Activated naive CD4-positive, alpha-beta T cell treated with anti-CD3 and anti-CD28 coated beads, Interleukin-2, amount 50 U/mL, for 16 hours (primary cell): ENCODE measurements around the gene FOXB1.
A peak's percentile ranks its signal among the peaks of the same experiment; 100 is the strongest.

ENCODE experiments used
- DNase-seq: peaks from one replicate; pipeline ENCODE4 v3.0.0-alpha.2; 2020

FOXB1 gene

GRCh38 chr15:60004009-60004845 lies at the start of gene FOXB1:
Gene FOXB1 (plus strand): TSS chr15:60004311. CDS start chr15:60004964, 653 bp downstream.
- DNase-seq, result no peak

- DNase-seq, result no peak
These were observed 45.8 kb upstream of the FOXB1 start for GRCh38 chr15:59958288-59958687.

DNA sequence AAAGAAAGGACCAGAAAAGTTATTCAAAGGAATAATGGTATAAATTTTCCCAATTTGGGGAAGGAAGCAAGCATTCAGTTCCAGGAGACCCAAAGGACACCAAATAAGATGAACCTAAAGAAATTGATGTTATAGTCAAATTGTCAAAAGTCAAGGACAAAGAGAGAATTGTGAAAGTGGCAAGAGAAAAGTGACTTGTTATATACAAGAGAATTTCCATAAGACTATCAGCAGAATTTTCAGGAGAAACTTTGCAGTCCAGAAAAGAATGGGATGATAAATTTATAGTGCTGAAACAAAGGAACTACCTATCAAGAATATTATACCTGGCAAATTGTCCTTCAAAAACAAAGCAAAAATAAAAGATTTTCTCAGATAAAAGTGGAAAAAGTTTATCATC lies 43.8 kb upstream of the FOXB1 start:
- no peak for DNase-seq

GRCh38 chr15:59963322-59963721 lies 40.8 kb upstream of the FOXB1 start:
- no peak for DNase-seq

DNA sequence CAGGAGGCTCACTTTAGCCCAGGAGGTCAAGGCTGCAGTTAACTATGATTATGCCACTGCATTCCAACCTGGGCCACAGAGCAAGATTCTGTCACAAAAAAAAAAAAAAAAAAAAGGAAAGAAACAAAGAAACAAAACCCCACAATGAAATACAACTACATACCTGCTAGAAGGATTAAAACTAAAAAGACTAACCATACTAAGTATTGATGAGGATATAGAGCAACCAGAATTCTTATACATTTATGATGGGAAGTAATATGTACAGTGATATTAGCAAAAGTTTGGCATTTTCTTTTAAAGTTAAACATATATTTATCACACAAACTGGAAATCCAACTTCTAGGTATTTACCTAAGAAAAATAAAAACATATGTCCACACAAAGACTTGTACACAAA lies 40.2 kb upstream of the FOXB1 start:
- no peak for DNase-seq

DNA sequence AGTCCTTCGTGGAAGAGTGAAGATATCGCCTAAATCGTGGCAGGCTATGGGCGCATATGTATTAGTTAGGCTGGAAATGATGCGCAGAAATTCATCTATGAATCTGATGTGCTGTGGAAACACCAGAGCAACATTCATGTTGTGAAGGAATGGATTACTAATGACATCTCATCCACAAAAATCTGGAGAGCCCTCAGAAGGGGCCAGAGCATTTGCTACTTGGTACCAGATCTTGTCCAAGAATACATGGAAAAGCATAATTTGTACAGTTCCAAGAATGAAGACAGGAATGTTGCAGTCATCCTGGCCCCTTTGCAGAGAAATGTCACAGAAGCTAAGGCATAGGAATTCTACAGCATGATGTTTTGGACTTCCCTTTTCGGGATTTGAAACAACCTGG lies 38.4 kb upstream of the FOXB1 start:
- DNase-seq, result no peak

DNA sequence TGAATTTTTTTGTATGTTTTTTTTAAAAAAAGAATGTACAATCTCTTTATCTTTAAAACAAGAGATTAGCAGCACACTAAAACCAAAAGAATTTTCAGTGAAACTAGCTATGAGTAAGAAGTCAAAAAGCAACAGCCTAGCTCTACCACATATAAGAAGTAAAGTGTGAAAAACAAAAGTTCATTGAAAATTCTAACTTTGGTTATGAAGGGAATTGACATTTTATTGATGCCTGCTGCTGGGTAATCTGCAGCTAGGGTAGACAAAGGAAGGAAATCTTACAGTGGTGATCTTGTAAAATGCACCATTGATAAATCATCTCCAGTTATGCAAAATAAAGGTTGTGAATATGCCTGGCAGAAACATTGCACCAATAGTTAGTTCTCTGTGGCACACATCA lies 37.8 kb upstream of the FOXB1 start:
- no peak for DNase-seq

DNA sequence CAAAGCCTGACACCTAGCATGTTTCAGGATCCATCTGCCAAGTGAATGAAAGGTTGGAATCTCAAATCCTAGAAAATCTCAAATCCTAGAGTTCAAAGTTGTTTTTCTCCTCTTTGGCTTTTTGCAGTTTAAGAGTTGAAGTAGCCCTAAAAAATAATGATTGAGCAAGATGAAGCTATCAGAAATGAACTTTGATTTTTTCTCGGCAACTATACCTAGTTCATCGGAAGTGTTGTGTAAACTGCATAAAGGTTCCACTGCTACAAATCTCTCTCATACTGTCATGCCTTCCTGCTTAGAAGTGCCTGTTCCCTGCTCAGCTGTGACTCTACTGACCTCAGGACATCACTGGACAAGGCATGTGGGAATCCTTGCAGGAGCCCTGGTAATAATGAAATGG lies 35.8 kb upstream of the FOXB1 start:
- no peak for DNase-seq

- no peak for DNase-seq
These were observed 31.9 kb upstream of the FOXB1 start for GRCh38 chr15:59972241-59972640.

- no peak for DNase-seq
These were observed 27.4 kb upstream of the FOXB1 start for GRCh38 chr15:59976480-59977271.

- no peak for DNase-seq
These were observed 12.3 kb upstream of the FOXB1 start for GRCh38 chr15:59991834-59992233.

DNA sequence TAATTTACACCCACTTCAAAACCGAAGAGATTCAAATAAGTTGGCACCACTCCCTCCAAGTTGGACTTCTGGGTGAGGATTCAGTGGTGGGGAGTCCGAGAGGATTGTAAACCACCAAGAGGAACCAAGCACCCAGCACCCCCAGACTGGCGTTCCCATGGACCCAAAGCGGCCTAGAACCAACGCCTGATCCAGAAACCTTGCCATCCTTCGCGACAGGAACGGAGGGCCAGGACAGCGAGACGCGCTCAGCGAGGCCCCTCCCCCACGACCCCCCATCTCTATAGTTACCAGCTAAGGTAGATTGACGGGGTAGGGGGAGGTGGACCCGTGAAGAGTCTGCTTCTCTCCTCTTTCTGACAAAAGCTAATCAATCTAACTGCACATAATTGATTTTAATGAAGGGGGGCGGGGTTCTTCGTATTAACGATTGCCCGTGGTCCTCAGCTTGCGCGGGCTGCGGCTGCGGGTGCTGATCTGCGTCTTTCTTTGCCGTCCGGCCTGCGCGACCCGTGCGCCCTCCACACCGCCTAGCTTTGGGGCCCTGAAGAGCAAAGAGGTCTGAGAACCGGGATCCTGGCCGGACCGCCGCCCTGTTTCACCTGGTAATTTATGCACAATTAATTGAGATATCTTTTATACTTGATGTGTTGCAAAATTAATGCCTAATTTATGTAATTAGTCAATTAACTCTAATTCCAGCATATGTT lies 10.9 kb upstream of the FOXB1 start:
- DNase-seq, result no peak

DNA sequence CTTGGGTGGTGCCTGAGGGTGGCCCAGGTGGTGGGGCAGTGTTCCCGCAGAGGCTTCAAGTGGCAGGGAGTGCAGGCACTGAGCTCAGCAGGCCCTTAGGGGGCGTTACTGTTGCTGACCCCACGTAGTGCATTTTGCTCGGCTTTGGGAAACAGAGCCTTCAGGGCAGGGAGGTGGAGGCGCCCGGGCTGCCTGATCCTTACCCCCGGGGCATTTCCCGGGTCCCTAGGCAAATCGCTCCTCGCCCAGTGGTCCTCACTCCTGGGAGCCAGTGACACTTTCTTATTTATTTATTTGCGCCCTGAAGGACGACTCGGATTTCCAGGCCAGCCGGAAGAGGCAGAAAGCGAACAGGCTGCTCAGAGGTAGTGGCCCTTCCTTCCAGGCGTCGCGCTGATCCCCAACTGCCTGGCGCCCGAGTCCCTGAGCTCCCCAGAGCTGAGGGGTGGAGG lies 10.1 kb upstream of the FOXB1 start:
- no peak for DNase-seq

DNA sequence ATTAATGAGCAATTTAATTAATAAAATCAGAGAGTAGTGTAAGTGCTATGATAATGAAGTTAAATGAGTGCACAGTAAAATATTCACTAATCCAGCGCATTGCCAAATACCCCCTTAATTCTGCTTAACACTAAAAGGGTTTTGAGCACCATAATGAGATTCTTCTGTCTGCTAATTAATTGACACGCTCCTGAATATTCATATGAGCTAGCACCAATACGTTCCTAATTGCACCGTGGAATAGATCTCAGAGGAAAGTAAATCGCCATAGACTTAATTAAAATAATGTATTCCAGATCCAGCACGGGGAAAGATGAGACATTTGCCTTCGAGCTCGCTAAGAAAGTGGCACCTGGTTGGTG lies 9.6 kb upstream of the FOXB1 start:
- no peak for DNase-seq

DNA sequence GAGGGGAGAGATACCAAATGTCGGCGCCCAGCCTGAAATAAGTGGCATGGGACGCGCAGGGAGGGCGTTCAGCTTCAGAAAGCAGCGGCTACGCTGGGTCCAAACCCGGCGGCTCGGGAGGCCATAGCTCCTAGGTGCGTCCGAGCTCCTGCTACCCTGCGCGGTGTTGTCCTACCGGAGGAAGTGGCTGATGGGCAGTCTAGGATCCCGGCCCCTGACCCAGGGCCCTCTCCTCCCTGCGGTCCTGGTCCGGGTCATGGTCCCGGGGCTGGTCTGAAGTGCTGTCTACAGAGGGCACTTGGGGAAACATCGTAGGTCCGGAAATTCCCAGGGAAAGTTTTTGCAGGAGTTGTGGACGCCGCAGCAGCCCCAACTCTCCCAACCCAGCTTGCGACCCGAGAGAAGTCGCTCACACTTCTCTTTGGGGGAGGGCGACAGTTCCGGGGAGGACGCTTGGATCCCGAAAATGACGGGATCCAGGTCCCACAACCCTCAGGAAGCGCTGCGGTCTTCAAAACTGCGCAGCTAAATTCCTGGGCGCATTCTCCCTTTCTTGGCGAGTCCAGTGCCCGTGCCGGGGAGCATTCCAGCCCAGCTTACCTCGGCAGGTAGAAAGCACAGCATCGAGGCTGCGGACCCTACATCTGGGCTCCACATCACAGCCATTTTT lies 9.1 kb upstream of the FOXB1 start:
- DNase-seq, result no peak

DNA sequence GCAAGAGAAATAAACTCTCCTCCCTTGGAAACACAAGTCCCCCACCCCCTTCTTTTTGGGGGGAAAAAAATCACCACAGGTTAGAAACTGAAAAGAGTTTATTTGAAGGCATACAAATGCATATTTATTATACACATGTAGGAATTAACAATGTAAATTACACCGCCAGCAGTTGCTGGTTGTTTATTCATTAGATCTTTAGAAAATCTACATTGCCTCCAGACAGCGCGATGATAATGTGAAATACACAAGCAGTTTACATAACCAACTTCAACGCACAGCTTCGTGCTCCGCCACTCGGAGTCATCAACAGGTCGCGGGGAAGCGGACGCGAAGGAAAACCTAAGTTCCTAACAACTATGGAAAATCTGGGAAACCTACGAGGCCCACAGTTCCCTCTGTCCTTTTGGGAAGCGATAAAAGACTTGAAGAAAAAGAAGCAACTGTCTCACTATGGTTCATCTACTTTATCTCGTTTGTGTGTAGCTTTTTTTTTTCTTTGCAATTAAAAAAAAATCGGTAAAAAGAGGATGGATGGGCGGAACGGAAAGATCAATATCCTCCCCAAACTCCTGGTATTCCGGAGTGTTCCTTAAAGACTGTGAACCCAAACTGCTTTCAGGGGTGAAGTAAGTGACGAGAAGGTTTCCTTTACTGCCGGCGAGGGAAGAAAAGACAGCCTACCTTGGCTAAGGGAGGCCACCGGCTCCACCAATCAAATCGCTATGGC lies 8.4 kb upstream of the FOXB1 start:
- DNase-seq, result no peak

GRCh38 chr15:59996298-59997041 lies 7.6 kb upstream of the FOXB1 start:
- DNase-seq, result no peak

DNA sequence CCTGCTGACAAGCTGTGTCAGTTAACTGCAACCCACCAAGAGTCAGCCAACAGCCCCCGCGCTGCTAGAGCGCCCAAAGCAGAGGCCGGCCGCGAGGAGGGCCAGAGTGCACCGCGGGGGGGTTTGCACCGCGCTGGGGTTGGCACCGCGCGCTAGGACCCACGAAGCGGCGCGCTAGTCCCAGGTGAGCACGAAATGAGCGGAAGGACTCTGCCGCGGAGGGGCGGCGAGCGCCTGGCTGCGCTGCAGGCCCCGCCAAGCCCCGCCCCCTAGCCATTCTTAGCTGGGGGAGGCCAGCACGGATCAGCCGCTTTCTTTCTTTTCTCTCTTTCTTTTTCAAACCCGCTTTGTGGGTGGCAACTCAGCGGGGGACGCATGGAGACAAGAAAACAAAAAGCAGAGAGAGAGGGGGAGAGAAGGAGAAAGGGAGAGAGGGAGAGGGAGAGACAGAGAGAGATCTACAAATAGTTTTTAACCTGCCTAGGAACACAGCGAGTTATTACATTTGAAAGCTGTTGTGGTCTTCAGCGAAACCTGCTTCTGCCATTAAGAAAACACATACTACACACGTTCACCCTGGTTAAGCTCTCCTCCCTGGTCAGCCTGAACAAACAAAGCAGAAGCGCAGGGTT lies 6.9 kb upstream of the FOXB1 start:
- peak; percentile 60 for DNase-seq

GRCh38 chr15:59998305-59998949 lies 5.7 kb upstream of the FOXB1 start:
- DNase-seq, result no peak

GRCh38 chr15:59998950-59999611 lies 5.0 kb upstream of the FOXB1 start:
- DNase-seq, result no peak
